ENCODE measurements around the gene OR6J1.

- no peak for TF ChIP-seq ZNF274 (IDR thresholded peaks at IDR 0.05; ENCODE audit: low read depth, low read length)
- no peak for TF ChIP-seq YY1 (IDR thresholded peaks at IDR 0.05; ENCODE audit: insufficient read depth, insufficient read length)
Measured at GRCh38 chr14:22593189-22593588, 51.0 kb downstream of the OR6J1 start.
